H54 (cell line): ENCODE results near the gene SFXN5.

Experiments
- DNase-seq: peaks from one replicate; pipeline ENCODE4 v3.0.0; 2011; ENCODE audit warnings: low spot score, mixed read lengths; ENCODE audit not compliant: insufficient read length
- FAIRE-seq: peaks from 3 replicates; lab custom pipeline; 2011; peaks lifted over from hg19 to GRCh38; lab: Jason Lieb, UNC
- POLR2A ChIP-seq: IDR thresholded peaks from 2 replicates; pipeline ENCODE4 v1.6.1; 2011; ENCODE audit warnings: low read depth, mild to moderate bottlenecking, low read length

SFXN5 gene

DNA sequence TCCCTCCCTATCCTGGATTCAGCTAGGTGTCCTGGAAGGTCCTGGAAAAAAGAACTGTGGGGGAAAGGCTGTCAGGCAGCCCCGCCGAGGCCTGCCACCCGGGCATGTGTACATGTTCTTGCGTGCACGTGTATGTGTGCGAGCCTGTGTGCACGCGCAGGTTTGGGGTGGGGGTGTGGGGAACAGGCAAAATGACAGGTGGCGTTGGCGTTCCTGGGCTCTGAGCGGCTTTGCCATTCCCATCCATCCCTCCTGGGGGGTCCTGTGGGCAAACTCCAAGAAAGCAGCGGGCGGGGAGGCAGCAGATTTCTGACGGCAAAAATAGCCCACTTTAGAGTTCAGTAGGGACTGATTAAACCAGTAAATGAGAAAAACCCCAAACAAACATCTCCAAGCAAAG lies 118.6 kb downstream of the SFXN5 start:
- DNase-seq: no peak
- no peak for FAIRE-seq
- no peak for TF ChIP-seq POLR2A

- DNase-seq: no peak
- no peak for FAIRE-seq
Measured at GRCh38 chr2:72952110-72952823, 119.2 kb downstream of the SFXN5 start.

GRCh38 chr2:72951303-72952095 lies 120.0 kb downstream of the SFXN5 start:
- no peak for DNase-seq
- TF ChIP-seq POLR2A: no peak
- FAIRE-seq: no peak

More at GRCh38 chr2:72952110-72952823, 119.2 kb downstream of the SFXN5 start:
- no peak for TF ChIP-seq POLR2A

GRCh38 chr2:72950558-72951255 lies 120.8 kb downstream of the SFXN5 start:
- TF ChIP-seq POLR2A: no peak
- FAIRE-seq (no peak), DNase-seq (peak; percentile 45)

- DNase-seq: peak; percentile 33
- TF ChIP-seq POLR2A: no peak
- FAIRE-seq: no peak
Measured at GRCh38 chr2:72949642-72950041, 121.9 kb downstream of the SFXN5 start.

GRCh38 chr2:72949045-72949444 lies 122.5 kb downstream of the SFXN5 start:
- TF ChIP-seq POLR2A: no peak
- DNase-seq: no peak
- FAIRE-seq: no peak

DNA sequence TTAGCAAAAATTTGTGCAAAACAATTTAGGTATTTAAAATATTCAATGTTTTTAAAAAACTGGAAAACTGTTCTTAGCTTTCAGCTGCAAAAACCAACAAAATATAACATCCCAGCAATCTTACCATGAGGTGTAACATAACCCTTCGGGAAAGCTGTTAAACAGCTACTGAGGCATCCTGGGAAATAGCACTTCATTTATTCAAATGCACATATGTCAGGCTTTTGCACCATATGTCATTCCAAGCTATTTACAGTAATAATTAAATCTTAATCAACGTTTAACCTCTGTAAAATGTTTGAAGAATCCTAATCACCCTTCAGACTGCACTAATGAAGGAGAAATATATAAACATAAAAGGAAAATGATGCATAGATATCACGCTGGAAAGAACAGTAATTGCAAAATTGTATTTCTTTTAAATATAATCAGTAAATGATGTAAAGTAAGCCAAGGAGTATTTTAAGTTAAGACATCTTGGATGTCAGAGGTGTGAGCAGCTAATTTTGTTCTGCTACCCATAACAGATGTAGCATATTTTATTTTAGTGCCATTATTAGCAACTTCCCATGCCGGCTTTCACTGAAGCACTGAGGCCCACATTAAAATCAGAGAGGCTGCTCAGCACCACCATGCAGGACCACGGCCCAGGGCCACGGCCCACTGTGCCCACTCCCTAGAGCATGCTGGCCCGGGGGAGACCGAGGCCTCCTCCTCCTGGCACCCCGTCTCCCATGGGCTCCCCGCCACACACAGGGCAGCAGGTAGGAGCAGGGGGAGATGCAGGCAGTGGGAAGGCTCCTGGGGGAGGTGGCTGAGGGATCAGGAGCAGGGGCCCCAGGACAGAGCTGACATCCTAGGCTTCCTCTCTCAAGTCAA lies 123.3 kb downstream of the SFXN5 start:
- no peak for TF ChIP-seq POLR2A
- no peak for DNase-seq
- no peak for FAIRE-seq

DNA sequence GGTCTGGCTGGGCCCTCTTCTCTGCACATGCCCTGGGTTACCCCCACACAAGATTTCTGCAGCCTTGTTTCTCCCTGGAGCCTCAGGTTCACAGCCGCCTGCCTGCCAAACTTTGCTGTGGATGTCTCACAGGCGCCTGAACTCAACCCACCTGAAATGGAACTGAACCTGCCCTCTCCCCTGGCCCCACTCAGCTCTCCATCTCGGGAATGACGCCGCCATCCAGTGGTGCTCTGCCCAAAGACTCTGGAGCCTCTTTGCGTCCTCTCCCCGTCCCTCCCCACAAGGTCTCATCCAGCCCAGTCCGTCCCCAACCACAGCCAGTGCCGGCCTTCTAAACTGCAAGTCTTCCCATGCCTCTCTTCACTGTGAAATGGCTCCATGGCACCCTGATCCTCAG lies 125.0 kb downstream of the SFXN5 start:
- DNase-seq (no peak), FAIRE-seq (no peak)
- no peak for TF ChIP-seq POLR2A

DNA sequence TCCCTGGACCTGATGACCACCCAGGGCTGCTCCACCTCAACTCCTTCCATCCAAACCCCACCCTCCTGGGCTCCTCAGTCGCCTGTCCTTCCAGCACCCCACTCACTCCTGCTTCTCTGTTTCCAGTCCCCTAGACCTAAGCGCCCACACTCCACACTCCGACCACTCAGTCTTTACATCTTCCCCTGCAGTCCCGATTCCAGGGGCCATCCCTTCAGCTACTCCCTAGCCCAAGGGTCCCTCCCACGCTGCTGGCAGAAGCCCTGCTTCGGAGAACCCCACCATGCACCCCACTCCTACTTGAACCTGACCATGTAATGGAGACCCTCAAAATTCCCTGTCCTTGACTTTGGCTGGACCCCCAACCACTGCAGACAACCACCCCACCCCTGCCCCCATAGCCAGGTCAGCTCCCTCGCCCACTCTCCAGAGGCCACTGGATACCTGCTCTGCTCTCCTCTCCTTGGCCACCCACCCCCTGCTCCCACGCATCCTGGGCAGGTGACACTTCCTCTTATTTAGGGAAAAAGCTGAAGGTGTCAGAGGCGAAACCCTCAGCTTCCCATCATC lies 126.0 kb downstream of the SFXN5 start:
- TF ChIP-seq POLR2A: no peak
- no peak for DNase-seq
- no peak for FAIRE-seq

GRCh38 chr2:72944804-72945449 lies 126.6 kb downstream of the SFXN5 start:
- no peak for FAIRE-seq
- TF ChIP-seq POLR2A: no peak

DNA sequence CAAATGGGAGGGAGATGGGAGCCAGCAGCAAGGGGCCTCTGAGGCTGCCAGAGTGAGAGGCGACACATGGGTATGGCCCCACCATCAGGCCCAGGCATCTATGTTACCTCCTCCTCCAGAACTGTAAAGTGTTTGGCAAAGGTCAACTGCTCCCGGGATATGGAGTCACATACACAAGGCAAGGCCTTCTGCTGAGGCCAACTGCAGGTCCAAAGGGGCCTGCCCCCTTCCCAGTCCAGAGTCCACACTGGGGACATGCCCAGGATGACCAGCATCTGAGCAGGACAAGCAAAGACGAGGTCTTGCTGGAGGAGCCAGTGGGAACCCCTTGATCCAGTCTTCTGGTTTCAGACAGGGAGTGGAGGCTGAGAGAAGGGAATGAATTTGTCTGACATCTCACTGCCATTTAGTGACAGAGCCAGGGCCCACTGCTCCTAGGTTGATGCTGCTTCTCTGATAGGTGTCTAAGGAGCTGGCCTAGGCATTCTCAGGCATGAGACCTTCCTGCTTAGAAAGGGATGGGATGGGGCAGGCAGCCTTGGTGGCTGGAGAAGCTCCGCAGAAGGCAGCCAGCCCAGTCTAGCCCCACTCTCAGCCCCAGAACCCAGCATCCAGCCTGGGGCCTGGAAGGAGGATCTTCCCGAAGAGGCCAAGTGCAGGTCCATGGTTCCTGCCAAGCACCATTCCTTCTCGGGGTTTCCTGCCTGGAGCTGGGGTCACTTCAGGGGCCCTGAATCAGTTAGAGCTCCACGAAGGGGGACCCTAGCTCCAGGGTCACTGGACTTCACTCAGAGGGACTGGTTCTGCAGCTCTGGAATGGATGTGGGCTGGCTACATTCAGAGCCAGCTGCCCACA lies 127.7 kb downstream of the SFXN5 start:
- no peak for TF ChIP-seq POLR2A
- FAIRE-seq (no peak), DNase-seq (no peak)

More at GRCh38 chr2:72944804-72945449, 126.6 kb downstream of the SFXN5 start:
- DNase-seq: no peak

- DNase-seq (no peak), FAIRE-seq (no peak)
- TF ChIP-seq POLR2A: no peak
Measured at GRCh38 chr2:72942881-72943418, 128.6 kb downstream of the SFXN5 start.
